ENCODE measurements around the gene MFAP1.
"Not testable (repeated sequence)": the region's sequence is repeated elsewhere in the genome, so short reads cannot be mapped to it uniquely, and the experiment has no call there.

- TF ChIP-seq, protein P1, sequence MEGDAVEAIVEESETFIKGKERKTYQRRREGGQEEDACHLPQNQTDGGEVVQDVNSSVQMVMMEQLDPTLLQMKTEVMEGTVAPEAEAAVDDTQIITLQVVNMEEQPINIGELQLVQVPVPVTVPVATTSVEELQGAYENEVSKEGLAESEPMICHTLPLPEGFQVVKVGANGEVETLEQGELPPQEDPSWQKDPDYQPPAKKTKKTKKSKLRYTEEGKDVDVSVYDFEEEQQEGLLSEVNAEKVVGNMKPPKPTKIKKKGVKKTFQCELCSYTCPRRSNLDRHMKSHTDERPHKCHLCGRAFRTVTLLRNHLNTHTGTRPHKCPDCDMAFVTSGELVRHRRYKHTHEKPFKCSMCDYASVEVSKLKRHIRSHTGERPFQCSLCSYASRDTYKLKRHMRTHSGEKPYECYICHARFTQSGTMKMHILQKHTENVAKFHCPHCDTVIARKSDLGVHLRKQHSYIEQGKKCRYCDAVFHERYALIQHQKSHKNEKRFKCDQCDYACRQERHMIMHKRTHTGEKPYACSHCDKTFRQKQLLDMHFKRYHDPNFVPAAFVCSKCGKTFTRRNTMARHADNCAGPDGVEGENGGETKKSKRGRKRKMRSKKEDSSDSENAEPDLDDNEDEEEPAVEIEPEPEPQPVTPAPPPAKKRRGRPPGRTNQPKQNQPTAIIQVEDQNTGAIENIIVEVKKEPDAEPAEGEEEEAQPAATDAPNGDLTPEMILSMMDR (IDR thresholded peaks at IDR 0.05; ENCODE audit: insufficient read depth, low read length, poor library complexity, severe bottlenecking) = not testable (repeated sequence)
- TF ChIP-seq EZH2phosphoT487 (conservative IDR thresholded peaks at IDR 0.05; ENCODE audit: low read length) = not testable (repeated sequence)
Measured at GRCh38 chr15:43825305-43825704, 815 bp upstream of the MFAP1 start.

Data from SU-DHL-6 (cell line).